K562 (cell line): ENCODE measurements around the gene CLDN5. TPM values are rescaled to one million over a fixed set of nuclear protein-coding genes. Genes with fewer than 3 reads are reported as not detected.

Experiments used
- ATAC-seq: fragments of 200-7000 bp; cut with Tn5 transposase; 3 replicates; pipeline ENCODE4 v1.9.1; 2020; ENCODE audit warnings: moderate library complexity
- BruUV-seq: library from RNA; stranded (reverse); fragments of 400-500 nt; replicated peaks from 2 replicates; lab custom pipeline; 2021; lab: Mats Ljungman, UMichigan
- CTCF ChIA-PET: fragments of 300-600 bp; formaldehyde crosslinking; extraction: SDS; loops from one replicate; lab custom pipeline; 2021; ENCODE audit warnings: low intra/inter-chr PET ratio; lab: Yijun Ruan, JAX
- POLR2A ChIA-PET: fragments of 300-600, 350-650 bp; sonication (Branson Sonifier 250); formaldehyde crosslinking; extraction: SDS; loops from one replicate; lab custom pipeline; 2021; ENCODE audit warnings: antibody characterized with exemption, inconsistent platforms; lab: Yijun Ruan, JAX
- DNase-seq, 4 experiments: peaks; one replicate each; pipeline versions ENCODE4 v3.0.0 to v3.0.0-alpha.2; 2011 to 2018; ENCODE audit warnings: low spot score in 3 of 4, mixed read lengths in 3 of 4; ENCODE audit errors: extremely low read depth in 1 of 4
- FAIRE-seq: peaks from 2 replicates; lab custom pipeline; 2011; peaks lifted over from hg19 to GRCh38; lab: Jason Lieb, UNC
- H2AFZ ChIP-seq: 2 replicates; pipeline ENCODE4 v1.6.0; 2011; ENCODE audit warnings: low read depth, low read length, control low read depth, inconsistent platforms
- H3K27ac ChIP-seq: fragments of 200-600 bp; 3 replicates; pipeline ENCODE4 v1.8.0; 2011; ENCODE audit warnings: low read depth, mild to moderate bottlenecking, control low read depth, inconsistent platforms, low read length, moderate library complexity, mixed read lengths; ENCODE audit errors: extremely low read depth
- H3K27me3 ChIP-seq, 2 experiments: fragments of 300-600 bp in 1 of 2; 2 replicates in 1 of 2; 3 replicates in 1 of 2; pipeline versions ENCODE4 v1.6.0 to v1.8.0; 2011; ENCODE audit warnings: inconsistent platforms in 2 of 2, low read length in 2 of 2, mild to moderate bottlenecking in 1 of 2, mixed read lengths in 1 of 2, moderate library complexity in 1 of 2; ENCODE audit not compliant: control insufficient read depth in 2 of 2, insufficient read depth in 2 of 2
- H3K36me3 ChIP-seq: fragments of 300-600 bp; 3 replicates; pipeline ENCODE4 v1.8.0; 2011; ENCODE audit warnings: mild to moderate bottlenecking, low read length, inconsistent platforms; ENCODE audit not compliant: control insufficient read depth, insufficient read depth
- H3K4me1 ChIP-seq, 2 experiments: fragments of 200-600 bp in 1 of 2; replicated peaks in 1 of 2; 2 replicates in 1 of 2; 3 replicates in 1 of 2; pipeline versions ENCODE4 v1.5.1 to v1.8.0; 2011; ENCODE audit warnings: inconsistent platforms in 2 of 2, low read length in 2 of 2, mild to moderate bottlenecking in 1 of 2, mixed read lengths in 1 of 2, moderate library complexity in 1 of 2; ENCODE audit not compliant: control insufficient read depth in 2 of 2, insufficient read depth in 2 of 2
- H3K4me2 ChIP-seq: 2 replicates; pipeline ENCODE4 v1.6.1; 2011; ENCODE audit warnings: low read length, control low read depth, inconsistent platforms, mixed read lengths; ENCODE audit not compliant: insufficient read depth
- H3K4me3 ChIP-seq: fragments of 200-600 bp; sonication (generic), shearing (Covaris generic); 2 replicates; pipeline ENCODE4 v1.5.1; 2016; ENCODE audit warnings: control low read depth, inconsistent platforms
- H3K79me2 ChIP-seq: fragments of 200-600 bp; 3 replicates; pipeline ENCODE4 v1.8.0; 2011; ENCODE audit warnings: low read length, inconsistent platforms; ENCODE audit not compliant: control insufficient read depth, insufficient read depth
- H3K9ac ChIP-seq, 2 experiments: 2 replicates each; pipeline versions ENCODE4 v1.6.0 to v1.6.1; 2011; ENCODE audit warnings: low read depth in 2 of 2, low read length in 2 of 2, control low read depth in 1 of 2, inconsistent platforms in 1 of 2, mild to moderate bottlenecking in 1 of 2, mixed read lengths in 1 of 2; ENCODE audit not compliant: insufficient read depth in 1 of 2
- H3K9me1 ChIP-seq: one replicate; pipeline ENCODE4 v1.6.0; 2011; ENCODE audit warnings: inconsistent platforms, mild to moderate bottlenecking, low read length, moderate library complexity; ENCODE audit not compliant: control insufficient read depth, insufficient read depth
- H3K9me3 ChIP-seq: replicated peaks from 2 replicates; pipeline ENCODE4 v1.5.1; 2011; ENCODE audit warnings: low read depth, low read length, inconsistent platforms; ENCODE audit not compliant: control insufficient read depth, insufficient read depth
- H4K20me1 ChIP-seq: replicated peaks from 2 replicates; pipeline ENCODE4 v1.6.1; 2011; ENCODE audit warnings: low read length, inconsistent platforms, mixed read lengths; ENCODE audit not compliant: control insufficient read depth, insufficient read depth
- CHCHD3 ChIP-seq: fragments of 250-450 bp; sonication (Bioruptor Pico); IDR thresholded peaks from 2 replicates; pipeline ENCODE4 v2.1.2; 2022; ENCODE audit warnings: mild to moderate bottlenecking
- DLX4 ChIP-seq: fragments of 250-450 bp; sonication (Bioruptor Pico); IDR thresholded peaks from 2 replicates; pipeline ENCODE4 v1.6.1; 2021; ENCODE audit warnings: mild to moderate bottlenecking
- ESRRB ChIP-seq: fragments of 250-450 bp; sonication (Bioruptor Pico); IDR thresholded peaks from 2 replicates; pipeline ENCODE4 v1.5.0; 2020; ENCODE audit warnings: mild to moderate bottlenecking, moderate library complexity, borderline replicate concordance
- IRF2 ChIP-seq: sonication (generic); formaldehyde crosslinking; IDR thresholded peaks from 2 replicates; pipeline ENCODE4 v1.8.1; 2022; ENCODE audit warnings: mild to moderate bottlenecking, missing genetic modification reagents
- NBN ChIP-seq: fragments of 450-650 bp; IDR thresholded peaks from 2 replicates; pipeline ENCODE4 v1.6.1; 2016; ENCODE audit warnings: low read depth, mild to moderate bottlenecking
- POLR2AphosphoS2 ChIP-seq: IDR thresholded peaks from 2 replicates; pipeline ENCODE4 v1.6.1; 2012; ENCODE audit warnings: low read length, improper control_type of control experiment
- POLR2G ChIP-seq: fragments of 200-400 bp; formaldehyde crosslinking; IDR thresholded peaks from 2 replicates; pipeline ENCODE4 v1.6.1; 2017; ENCODE audit warnings: low read depth, mild to moderate bottlenecking, antibody characterized with exemption, low read length, moderate library complexity
- RBFOX2 ChIP-seq: fragments of 200-400 bp; formaldehyde crosslinking; IDR thresholded peaks from 2 replicates; pipeline ENCODE4 v1.6.1; 2017; ENCODE audit warnings: low read depth, mild to moderate bottlenecking, low read length, moderate library complexity
- RBM22 ChIP-seq: fragments of 200-400 bp; formaldehyde crosslinking; IDR thresholded peaks from 2 replicates; pipeline ENCODE4 v1.6.1; 2018; ENCODE audit warnings: low read length, low read depth; ENCODE audit not compliant: poor library complexity, severe bottlenecking
- WHSC1 ChIP-seq: IDR thresholded peaks from one replicate; pipeline ENCODE4 v1.6.1; 2012; ENCODE audit warnings: low read length, control low read depth, inconsistent platforms
- ZBTB11 ChIP-seq, 3 experiments: fragments of 200-800 bp in 1 of 3; fragments of 250-450 bp in 1 of 3; fragments of 450-650 bp in 1 of 3; sonication (Bioruptor Pico) in 1 of 3; sonication (Bioruptor generic) in 1 of 3; formaldehyde crosslinking in 1 of 3; IDR thresholded peaks; 2 replicates each; pipeline versions ENCODE4 v1.6.1 to v1.8.0; 2016 to 2022; ENCODE audit warnings: mild to moderate bottlenecking in 2 of 3, missing genetic modification characterization in 2 of 3, missing compliant biosample characterization in 1 of 3, moderate library complexity in 1 of 3
- ZNF124 ChIP-seq: sonication (generic); formaldehyde crosslinking; IDR thresholded peaks from 2 replicates; pipeline ENCODE4 v1.8.1; 2022; ENCODE audit warnings: missing genetic modification reagents
- ZNF282 ChIP-seq: sonication (generic); formaldehyde crosslinking; IDR thresholded peaks from 2 replicates; pipeline ENCODE4 v1.8.1; 2023; ENCODE audit warnings: missing genetic modification reagents
- WGBS: fragments of 100-300 bp; shearing (Covaris generic); methylation state at CpG from one replicate; pipeline ENCODE4 v1.1.6; 2016; ENCODE audit warnings: low coverage, mixed read lengths; ENCODE audit not compliant: insufficient coverage; ENCODE audit errors: missing lambda C conversion rate; 5-methylcytosine and 5-hydroxymethylcytosine counted together
- in situ Hi-C: fragments of 300-500 bp; cut with MboI; formaldehyde crosslinking; loops from 4 replicates; pipeline ENCODE4 v1.15.0; 2018; ENCODE audit warnings: inconsistent platforms, mixed read lengths
- intact Hi-C: fragments of 100-400 bp; cut with micrococcal nuclease; formaldehyde crosslinking; loops from 2 replicates; pipeline ENCODE4 v1.14.2; 2022
- polyA plus RNA-seq, 8 experiments: library from polyadenylated mRNA; depleted of rRNA in 4 of 8; stranded (reverse) in 5 of 8; unstranded in 3 of 8; fragments of >200 nt; fragmentation: Nextera tagmentation in 2 of 8; fragmentation: Illumina TruSeq in 1 of 8; extraction: Ambion mirVana in 2 of 8; extraction: Trizol in 1 of 8; gene quantifications; 2 replicates each; pipeline versions ENCODE4 v1.2.1 to v1.2.3, GENCODE V29; 2011 to 2014; ENCODE audit warnings: inconsistent platforms in 1 of 8, missing spikeins in 1 of 8
- total RNA-seq, 7 experiments: library from RNA; depleted of rRNA in 6 of 7; stranded (reverse); fragments of >200 nt in 6 of 7; fragmentation: Illumina TruSeq in 2 of 7; extraction: Trizol in 2 of 7; gene quantifications; 2 replicates each; pipeline versions ENCODE4 v1.2.1 to v1.2.3, GENCODE V29; 2011 to 2021; ENCODE audit warnings: low replicate concordance in 1 of 7
- TF ChIP-seq, protein P1 (sequence below): sonication (generic); formaldehyde crosslinking; IDR thresholded peaks from 2 replicates; pipeline ENCODE4 v1.8.0; 2022; ENCODE audit warnings: mild to moderate bottlenecking, missing genetic modification reagents

CLDN5 gene
- total and polyA plus RNA-seq, 9 of the 15 experiments (the other 6 are each of a cell fraction or from before 2014, with no cell fraction given), result 0.20 TPM; not detected in 8

GRCh38 chr22:19520007-19520406 lies 4.2 kb downstream of the CLDN5 start:
- CTCF ChIA-PET, result no interaction called here
- in situ Hi-C loops, result no loop called here
- POLR2A ChIA-PET, result interaction anchor here (1.5 to 2.1 kb wide), 2 partner anchors 22 to 46 kb away, joined by 5 to 7 read pairs; no protein-coding TSS in a partner anchor
- Histone ChIP-seq H3K27me3 (no peaks in the 10 kb centered on the region), H3K4me1 (peaks cover 0 to 39% of the 10 kb centered on the region in 2 experiments; a peak in 2 of 5 replicates)
- TF ChIP-seq WHSC1 (peak; percentile 61), IRF2 (CRISPR knock-in tag) (peak; percentile 77; the same call in 1 of the 2 replicates), ESRRB (CRISPR knock-in tag) (no peak), ZBTB11 (CRISPR knock-in tag; IDR thresholded peaks at IDR 0.05) (peak in 1 of 3 experiments; percentile 33; a peak in 1 of 6 replicates), RBFOX2 (peak; percentile 52), POLR2G (peak; percentile 61), NBN (no peak), DLX4 (no peak), CHCHD3 (0 out of 2 replicates have a peak, but pooled peaks have one; percentile 7), ZNF282 (peak; percentile 33; the same call in 1 of the 2 replicates), POLR2AphosphoS2 (peak; percentile 88; the same call in 1 of the 2 replicates), RBM22 (peak; percentile 34), ZNF124 (CRISPR knock-in tag) (0 out of 2 replicates have a peak, but pooled peaks have one; percentile 25)
- TF ChIP-seq, protein P1, sequence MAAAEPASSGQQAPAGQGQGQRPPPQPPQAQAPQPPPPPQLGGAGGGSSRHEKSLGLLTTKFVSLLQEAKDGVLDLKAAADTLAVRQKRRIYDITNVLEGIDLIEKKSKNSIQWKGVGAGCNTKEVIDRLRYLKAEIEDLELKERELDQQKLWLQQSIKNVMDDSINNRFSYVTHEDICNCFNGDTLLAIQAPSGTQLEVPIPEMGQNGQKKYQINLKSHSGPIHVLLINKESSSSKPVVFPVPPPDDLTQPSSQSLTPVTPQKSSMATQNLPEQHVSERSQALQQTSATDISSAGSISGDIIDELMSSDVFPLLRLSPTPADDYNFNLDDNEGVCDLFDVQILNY (CRISPR knock-in tag), result no peak
- TF ChIP-seq, all 486 proteins: peak for 10
- no peak overlapping the region for H3K27ac ChIP-seq
- FAIRE-seq (no peak), DNase-seq (peak in 1 of 4 experiments; percentile 52), ATAC-seq (no peak)
- H3K36me3 ChIP-seq, result peaks cover 78% of the 10 kb centered on the region
- H3K9me3 ChIP-seq, result no peaks in the 10 kb centered on the region
- intact Hi-C loops, result no loop called here
- 92% methylated on average over 6 of the region's 6 CpGs for WGBS
- no peak overlapping the region for H3K4me3 ChIP-seq
- no peak overlapping the region for H3K4me2 ChIP-seq
- no peak overlapping the region for H2AFZ ChIP-seq
- peak overlapping the region in 1 of 2 experiments; percentile 12; a peak in 1 of 4 replicates for H3K9ac ChIP-seq
- peaks cover 3% of the 10 kb centered on the region for H3K9me1 ChIP-seq
- no peaks in the 10 kb centered on the region for H3K79me2 ChIP-seq
- peaks cover 9% of the 10 kb centered on the region for H4K20me1 ChIP-seq
- no TSS peak for BruUV-seq
